Activated naive CD8-positive, alpha-beta T cell treated with anti-CD3 and anti-CD28 coated beads, Interleukin-2, amount 50 U/mL, for 16 hours (primary cell): Measurements from ENCODE around the gene KDM6A.
"Not testable (repeated sequence)": the region's sequence is repeated elsewhere in the genome, so short reads cannot be mapped to it uniquely, and the experiment has no call there.

ENCODE experiments used
- DNase-seq: peaks from one replicate; pipeline ENCODE4 v3.0.0-alpha.2; 2020; ENCODE audit warnings: low read depth, low spot score

KDM6A gene

GRCh38 chrX:44872821-44873414, at the start of gene KDM6A:
Gene KDM6A (plus strand): TSS chrX:44873188. CDS start chrX:44873552, 364 bp downstream.
- peak; percentile 86 for DNase-seq

- not testable (repeated sequence) for DNase-seq
Measured at GRCh38 chrX:44823193-44823592, 49.8 kb upstream of the KDM6A start.

GRCh38 chrX:44828008-44828605, 44.9 kb upstream of the KDM6A start:
- DNase-seq: no peak

- no peak for DNase-seq
Measured at GRCh38 chrX:44829832-44830231, 43.2 kb upstream of the KDM6A start.

- DNase-seq: no peak
Measured at GRCh38 chrX:44842550-44843317, 30.3 kb upstream of the KDM6A start.

GRCh38 chrX:44843318-44843702, 29.7 kb upstream of the KDM6A start:
- no peak for DNase-seq

GRCh38 chrX:44843753-44844152, 29.2 kb upstream of the KDM6A start, which contains the start of gene DUSP21:
Gene DUSP21 (plus strand): TSS chrX:44844021. CDS start chrX:44844133, 112 bp downstream.
- no peak for DNase-seq

- DNase-seq: no peak
Measured at GRCh38 chrX:44844204-44844603, 28.8 kb upstream of the KDM6A start.

- not testable (repeated sequence) for DNase-seq
Measured at GRCh38 chrX:44850891-44851290, 22.1 kb upstream of the KDM6A start.

GRCh38 chrX:44871114-44871645, 1.8 kb upstream of the KDM6A start:
- no peak for DNase-seq

GRCh38 chrX:44871931-44872820, 812 bp upstream of the KDM6A start:
- no peak for DNase-seq

GRCh38 chrX:44873415-44874276, 658 bp downstream of the KDM6A start:
- DNase-seq: no peak

- DNase-seq: no peak
Measured at GRCh38 chrX:44874420-44875184, 1.6 kb downstream of the KDM6A start.

GRCh38 chrX:44875185-44875489, 2.1 kb downstream of the KDM6A start:
- no peak for DNase-seq

GRCh38 chrX:44876086-44876485, 3.1 kb downstream of the KDM6A start:
- no peak for DNase-seq

GRCh38 chrX:44876767-44877166, 3.8 kb downstream of the KDM6A start:
- no peak for DNase-seq

- DNase-seq: no peak
Measured at GRCh38 chrX:44878780-44879179, 5.8 kb downstream of the KDM6A start.

GRCh38 chrX:44881549-44881948, 8.6 kb downstream of the KDM6A start:
- no peak for DNase-seq

GRCh38 chrX:44882635-44883034, 9.6 kb downstream of the KDM6A start:
- DNase-seq: no peak

GRCh38 chrX:44884944-44885343, 12.0 kb downstream of the KDM6A start:
- no peak for DNase-seq
